Neural progenitor cell (in vitro differentiated cells): Measurements from ENCODE around the gene PRKAG3.

Experiments used
- EZH2 ChIP-seq: fragments of 200-600 bp; sonication (generic); IDR thresholded peaks from 2 replicates; pipeline ENCODE4 v1.6.1; 2017; ENCODE audit warnings: antibody characterized with exemption, mild to moderate bottlenecking, moderate library complexity
- TF ChIP-seq, protein P1 (sequence below): fragments of 200-600 bp; sonication (generic); IDR thresholded peaks from 2 replicates; pipeline ENCODE4 v1.5.1; 2017; ENCODE audit warnings: antibody characterized with exemption, mild to moderate bottlenecking

DNA sequence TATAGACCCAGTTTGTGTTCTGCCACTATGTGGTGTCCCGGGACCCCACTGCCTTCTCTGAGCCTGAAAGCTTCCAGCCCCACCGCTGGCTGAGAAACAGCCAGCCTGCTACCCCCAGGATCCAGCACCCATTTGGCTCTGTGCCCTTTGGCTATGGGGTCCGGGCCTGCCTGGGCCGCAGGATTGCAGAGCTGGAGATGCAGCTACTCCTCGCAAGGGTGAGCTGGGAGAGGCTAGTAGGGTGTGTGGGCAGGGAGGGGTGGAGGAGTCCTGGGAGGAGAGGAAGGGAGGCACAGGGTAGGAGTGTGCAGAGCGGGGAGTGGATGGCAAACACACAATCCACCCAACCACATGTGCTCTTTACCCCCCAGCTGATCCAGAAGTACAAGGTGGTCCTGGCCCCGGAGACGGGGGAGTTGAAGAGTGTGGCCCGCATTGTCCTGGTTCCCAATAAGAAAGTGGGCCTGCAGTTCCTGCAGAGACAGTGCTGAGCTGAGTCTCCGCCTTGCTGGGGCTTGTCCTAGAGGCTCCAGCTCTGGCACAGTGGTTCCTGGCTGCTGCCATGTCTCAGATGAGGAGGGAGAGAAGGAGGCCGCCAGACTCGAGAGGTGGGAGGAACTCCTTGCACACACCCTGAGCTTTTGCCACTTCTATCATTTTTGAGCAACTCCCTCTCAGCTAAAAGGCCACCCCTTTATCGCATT is 16.9 kb downstream of the PRKAG3 start:
- TF ChIP-seq EZH2: no peak
- TF ChIP-seq, protein P1, sequence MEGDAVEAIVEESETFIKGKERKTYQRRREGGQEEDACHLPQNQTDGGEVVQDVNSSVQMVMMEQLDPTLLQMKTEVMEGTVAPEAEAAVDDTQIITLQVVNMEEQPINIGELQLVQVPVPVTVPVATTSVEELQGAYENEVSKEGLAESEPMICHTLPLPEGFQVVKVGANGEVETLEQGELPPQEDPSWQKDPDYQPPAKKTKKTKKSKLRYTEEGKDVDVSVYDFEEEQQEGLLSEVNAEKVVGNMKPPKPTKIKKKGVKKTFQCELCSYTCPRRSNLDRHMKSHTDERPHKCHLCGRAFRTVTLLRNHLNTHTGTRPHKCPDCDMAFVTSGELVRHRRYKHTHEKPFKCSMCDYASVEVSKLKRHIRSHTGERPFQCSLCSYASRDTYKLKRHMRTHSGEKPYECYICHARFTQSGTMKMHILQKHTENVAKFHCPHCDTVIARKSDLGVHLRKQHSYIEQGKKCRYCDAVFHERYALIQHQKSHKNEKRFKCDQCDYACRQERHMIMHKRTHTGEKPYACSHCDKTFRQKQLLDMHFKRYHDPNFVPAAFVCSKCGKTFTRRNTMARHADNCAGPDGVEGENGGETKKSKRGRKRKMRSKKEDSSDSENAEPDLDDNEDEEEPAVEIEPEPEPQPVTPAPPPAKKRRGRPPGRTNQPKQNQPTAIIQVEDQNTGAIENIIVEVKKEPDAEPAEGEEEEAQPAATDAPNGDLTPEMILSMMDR: no peak
